Measurements from ENCODE around the gene NEBL.

NEBL gene

GRCh38 chr10:20870834-20871233, 26.3 kb downstream of the NEBL start:
- DNase-seq (ENCODE audit: low read depth in 1 of 2, low spot score in 1 of 2) = no peak

GRCh38 chr10:20863008-20863407, 34.1 kb downstream of the NEBL start:
- no peak for DNase-seq (ENCODE audit: low read depth in 1 of 2, low spot score in 1 of 2)

GRCh38 chr10:20858292-20859124, 38.6 kb downstream of the NEBL start:
- no peak for DNase-seq (ENCODE audit: low read depth in 1 of 2, low spot score in 1 of 2)

GRCh38 chr10:20856484-20856883, 40.6 kb downstream of the NEBL start:
- DNase-seq (ENCODE audit: low read depth in 1 of 2, low spot score in 1 of 2) = no peak

GRCh38 chr10:20855398-20856038, 41.6 kb downstream of the NEBL start:
- no peak for DNase-seq (ENCODE audit: low read depth in 1 of 2, low spot score in 1 of 2)

- DNase-seq (ENCODE audit: low read depth in 1 of 2, low spot score in 1 of 2) = no peak
Measured at GRCh38 chr10:20853276-20853675, 43.8 kb downstream of the NEBL start.

GRCh38 chr10:20852303-20852702, 44.8 kb downstream of the NEBL start:
- DNase-seq (ENCODE audit: low read depth in 1 of 2, low spot score in 1 of 2) = no peak

GRCh38 chr10:20847512-20847911, 49.6 kb downstream of the NEBL start:
- no peak for DNase-seq (ENCODE audit: low read depth in 1 of 2, low spot score in 1 of 2)

GRCh38 chr10:20846263-20846662, 50.8 kb downstream of the NEBL start:
- no peak for DNase-seq (ENCODE audit: low read depth in 1 of 2, low spot score in 1 of 2)

- no peak for DNase-seq (ENCODE audit: low read depth in 1 of 2, low spot score in 1 of 2)
Measured at GRCh38 chr10:20841419-20841818, 55.7 kb downstream of the NEBL start.

- DNase-seq (ENCODE audit: low read depth in 1 of 2, low spot score in 1 of 2) = no peak
Measured at GRCh38 chr10:20839910-20840309, 57.2 kb downstream of the NEBL start.

- no peak for DNase-seq (ENCODE audit: low read depth in 1 of 2, low spot score in 1 of 2)
Measured at GRCh38 chr10:20839141-20839540, 58.0 kb downstream of the NEBL start.

- DNase-seq (ENCODE audit: low read depth in 1 of 2, low spot score in 1 of 2) = no peak
Measured at GRCh38 chr10:20836401-20836800, 60.7 kb downstream of the NEBL start.

GRCh38 chr10:20835335-20835734, 61.8 kb downstream of the NEBL start:
- no peak for DNase-seq (ENCODE audit: low read depth in 1 of 2, low spot score in 1 of 2)

GRCh38 chr10:20834825-20835224, 62.3 kb downstream of the NEBL start:
- no peak for DNase-seq (ENCODE audit: low read depth in 1 of 2, low spot score in 1 of 2)

- DNase-seq (ENCODE audit: low read depth in 1 of 2, low spot score in 1 of 2) = no peak
Measured at GRCh38 chr10:20822825-20823224, 74.3 kb downstream of the NEBL start.

- no peak for DNase-seq (ENCODE audit: low read depth in 1 of 2, low spot score in 1 of 2)
Measured at GRCh38 chr10:20817646-20818045, 79.5 kb downstream of the NEBL start.

- DNase-seq (ENCODE audit: low read depth in 1 of 2, low spot score in 1 of 2) = no peak
Measured at GRCh38 chr10:20817116-20817515, 80.0 kb downstream of the NEBL start.

GRCh38 chr10:20814116-20814515, 83.0 kb downstream of the NEBL start:
- DNase-seq (ENCODE audit: low read depth in 1 of 2, low spot score in 1 of 2) = no peak

- DNase-seq (ENCODE audit: low read depth in 1 of 2, low spot score in 1 of 2) = no peak
Measured at GRCh38 chr10:20811131-20811530, 86.0 kb downstream of the NEBL start.

GRCh38 chr10:20809631-20810030, 87.5 kb downstream of the NEBL start:
- DNase-seq (ENCODE audit: low read depth in 1 of 2, low spot score in 1 of 2) = no peak

GRCh38 chr10:20806487-20806886, 90.6 kb downstream of the NEBL start:
- DNase-seq (ENCODE audit: low read depth in 1 of 2, low spot score in 1 of 2) = no peak

- no peak for DNase-seq (ENCODE audit: low read depth in 1 of 2, low spot score in 1 of 2)
Measured at GRCh38 chr10:20797290-20797689, 99.8 kb downstream of the NEBL start.
